ENCODE data around the gene PRPF6. TPM values are rescaled to one million over a fixed set of nuclear protein-coding genes. Genes with fewer than 3 reads are reported as not detected.

The PRPF6 gene
- total RNA-seq, 1 experiment from 2014 or later = 88.4 TPM

DNA sequence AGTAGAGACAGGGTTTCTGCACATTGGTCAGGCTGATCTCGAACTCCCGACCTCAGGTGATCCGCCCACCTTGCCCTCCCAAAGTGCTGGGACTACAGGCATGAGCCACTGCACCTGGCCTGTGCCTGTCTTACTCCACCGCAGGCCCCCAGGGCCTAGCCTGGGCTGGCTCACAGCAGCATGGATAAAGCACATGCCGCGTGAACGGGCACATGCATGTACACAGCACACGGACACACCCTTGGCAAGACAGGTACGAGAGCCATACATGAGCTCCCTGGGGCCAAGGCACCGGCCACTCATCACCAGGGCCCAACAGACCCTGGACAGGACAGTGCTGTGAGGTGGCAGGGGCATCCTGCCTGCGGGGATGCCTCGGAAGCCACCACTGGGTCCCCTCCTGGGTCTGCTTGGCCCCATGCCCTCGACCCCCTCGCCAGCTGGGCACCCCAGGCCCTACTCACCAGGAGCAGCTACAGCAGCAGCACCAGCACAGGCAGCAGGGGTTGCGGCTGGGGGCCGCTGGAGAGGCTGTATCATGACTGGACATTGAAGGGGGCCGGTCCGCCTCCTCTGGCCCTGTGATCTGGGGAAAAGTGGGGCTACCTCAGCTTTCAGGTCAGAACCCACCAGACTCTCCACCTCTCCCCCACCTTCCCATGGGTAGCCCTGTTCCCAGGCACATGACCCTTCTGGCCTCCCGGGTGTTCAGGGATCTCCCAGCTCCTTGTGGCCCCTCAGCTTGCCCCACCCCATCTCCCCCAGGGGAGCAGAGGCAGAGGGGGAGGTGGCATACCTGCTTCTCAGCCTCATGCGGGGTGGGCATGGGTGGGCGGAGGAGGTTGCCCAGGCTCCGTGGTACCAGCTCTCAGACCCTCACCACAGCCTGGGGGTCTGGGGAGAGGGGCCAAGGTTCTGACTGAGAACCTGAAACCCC is 95.4 kb downstream of the PRPF6 start:
- Histone ChIP-seq H3K36me3 (ENCODE audit: control insufficient read depth, insufficient read depth, low read length) (no peaks in the 10 kb centered on the region), H3K4me3 (ENCODE audit: low read depth in 2 of 2, low read length in 2 of 2) (no peak overlapping the region), H3K27me3 (ENCODE audit: control insufficient read depth, insufficient read depth, low read length) (no peaks in the 10 kb centered on the region), H3K27ac (ENCODE audit: low read length) (no peak overlapping the region), H3K4me1 (ENCODE audit: control insufficient read depth, insufficient read depth, low read length) (peaks cover 18% of the 10 kb centered on the region), H3K9me3 (ENCODE audit: control insufficient read depth, insufficient read depth, low read depth, low read length) (no peaks in the 10 kb centered on the region)
- TF ChIP-seq, protein P1, sequence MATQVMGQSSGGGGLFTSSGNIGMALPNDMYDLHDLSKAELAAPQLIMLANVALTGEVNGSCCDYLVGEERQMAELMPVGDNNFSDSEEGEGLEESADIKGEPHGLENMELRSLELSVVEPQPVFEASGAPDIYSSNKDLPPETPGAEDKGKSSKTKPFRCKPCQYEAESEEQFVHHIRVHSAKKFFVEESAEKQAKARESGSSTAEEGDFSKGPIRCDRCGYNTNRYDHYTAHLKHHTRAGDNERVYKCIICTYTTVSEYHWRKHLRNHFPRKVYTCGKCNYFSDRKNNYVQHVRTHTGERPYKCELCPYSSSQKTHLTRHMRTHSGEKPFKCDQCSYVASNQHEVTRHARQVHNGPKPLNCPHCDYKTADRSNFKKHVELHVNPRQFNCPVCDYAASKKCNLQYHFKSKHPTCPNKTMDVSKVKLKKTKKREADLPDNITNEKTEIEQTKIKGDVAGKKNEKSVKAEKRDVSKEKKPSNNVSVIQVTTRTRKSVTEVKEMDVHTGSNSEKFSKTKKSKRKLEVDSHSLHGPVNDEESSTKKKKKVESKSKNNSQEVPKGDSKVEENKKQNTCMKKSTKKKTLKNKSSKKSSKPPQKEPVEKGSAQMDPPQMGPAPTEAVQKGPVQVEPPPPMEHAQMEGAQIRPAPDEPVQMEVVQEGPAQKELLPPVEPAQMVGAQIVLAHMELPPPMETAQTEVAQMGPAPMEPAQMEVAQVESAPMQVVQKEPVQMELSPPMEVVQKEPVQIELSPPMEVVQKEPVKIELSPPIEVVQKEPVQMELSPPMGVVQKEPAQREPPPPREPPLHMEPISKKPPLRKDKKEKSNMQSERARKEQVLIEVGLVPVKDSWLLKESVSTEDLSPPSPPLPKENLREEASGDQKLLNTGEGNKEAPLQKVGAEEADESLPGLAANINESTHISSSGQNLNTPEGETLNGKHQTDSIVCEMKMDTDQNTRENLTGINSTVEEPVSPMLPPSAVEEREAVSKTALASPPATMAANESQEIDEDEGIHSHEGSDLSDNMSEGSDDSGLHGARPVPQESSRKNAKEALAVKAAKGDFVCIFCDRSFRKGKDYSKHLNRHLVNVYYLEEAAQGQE (IDR thresholded peaks at IDR 0.05; ENCODE audit: insufficient read depth in 1 of 2, low read depth in 2 of 2, low read length in 1 of 2) = no peak
- ChIA-PET CTCF (no interaction called here), POLR2A (no interaction called here)
- intact Hi-C loops (cut with micrococcal nuclease; ENCODE audit: unreplicated experiment) (no loop called here), in situ Hi-C loops (cut with HindIII; ENCODE audit: low pct_unique_long_range_greater_than_20kb, low sequenced_read_pairs) (no loop called here)
- DNase-seq (ENCODE audit: low read depth, low spot score) = no peak
- ATAC-seq = no peak
- BruUV-seq (replicated peaks) = no TSS peak

DNA sequence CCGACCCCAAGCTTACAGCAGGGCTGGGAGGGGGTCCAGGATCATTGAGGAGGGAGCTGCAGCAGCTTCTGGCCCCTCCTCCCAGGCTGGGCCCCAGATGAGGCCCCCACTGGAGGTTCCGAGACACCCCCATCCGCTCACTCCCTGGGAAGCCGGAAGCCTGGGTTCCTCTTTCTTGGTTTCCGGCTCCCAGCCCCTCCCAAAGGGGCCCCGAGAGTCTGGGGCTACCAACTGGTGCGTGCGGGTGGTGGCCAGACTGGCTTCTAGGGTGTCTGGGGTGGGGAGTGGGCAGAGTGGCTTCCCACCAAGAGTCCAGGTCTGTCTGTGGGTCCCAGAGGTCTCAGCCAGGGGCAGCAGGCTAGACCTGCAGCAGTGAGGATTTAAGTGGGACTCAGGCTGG is 96.2 kb downstream of the PRPF6 start:
- no peak overlapping the region for H3K27ac ChIP-seq (ENCODE audit: low read length)
- in situ Hi-C loops (cut with HindIII; ENCODE audit: low pct_unique_long_range_greater_than_20kb, low sequenced_read_pairs) = no loop called here
- intact Hi-C loops (cut with micrococcal nuclease; ENCODE audit: unreplicated experiment) = no loop called here
- TF ChIP-seq POLR2AphosphoS5 (IDR thresholded peaks at IDR 0.05; ENCODE audit: low read depth, low read length) = no peak
- TF ChIP-seq, protein P1 (IDR thresholded peaks at IDR 0.05; ENCODE audit: insufficient read depth in 1 of 2, low read depth in 2 of 2, low read length in 1 of 2) = no peak
- peaks cover 17% of the 10 kb centered on the region for H3K4me1 ChIP-seq (ENCODE audit: control insufficient read depth, insufficient read depth, low read length)
- ChIA-PET POLR2A (no interaction called here), CTCF (no interaction called here)
- no peaks in the 10 kb centered on the region for H3K36me3 ChIP-seq (ENCODE audit: control insufficient read depth, insufficient read depth, low read length)
- no peaks in the 10 kb centered on the region for H3K9me3 ChIP-seq (ENCODE audit: control insufficient read depth, insufficient read depth, low read depth, low read length)
- DNase-seq (ENCODE audit: low read depth, low spot score) (no peak), ATAC-seq (no peak)
- H3K4me3 ChIP-seq (ENCODE audit: low read depth in 2 of 2, low read length in 2 of 2) = no peak overlapping the region
- H3K27me3 ChIP-seq (ENCODE audit: control insufficient read depth, insufficient read depth, low read length) = no peaks in the 10 kb centered on the region
- no TSS peak for BruUV-seq (replicated peaks)

DNA sequence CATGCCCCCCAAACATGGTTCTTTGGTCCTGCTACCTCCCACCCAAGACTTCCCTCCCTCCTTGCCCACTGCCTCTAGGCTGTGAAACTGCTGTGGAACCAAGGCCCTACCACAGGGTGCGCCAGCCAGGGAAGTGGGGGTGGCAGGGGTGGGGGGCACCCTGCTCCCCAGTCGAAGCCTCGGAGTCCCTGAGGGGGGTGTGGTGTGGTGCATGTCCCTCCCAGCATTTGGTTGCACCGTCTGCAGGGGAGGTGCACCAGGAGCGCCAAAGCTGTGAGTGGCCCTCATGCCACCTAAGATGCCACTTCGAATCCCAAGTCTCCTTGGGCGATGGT is 96.6 kb downstream of the PRPF6 start:
- TF ChIP-seq, protein P1 (IDR thresholded peaks at IDR 0.05; ENCODE audit: insufficient read depth in 1 of 2, low read depth in 2 of 2, low read length in 1 of 2) = no peak
- no peak for TF ChIP-seq SIN3A (IDR thresholded peaks at IDR 0.05; ENCODE audit: borderline replicate concordance, insufficient read depth, low read depth, low read length)
- TF ChIP-seq, protein P2, sequence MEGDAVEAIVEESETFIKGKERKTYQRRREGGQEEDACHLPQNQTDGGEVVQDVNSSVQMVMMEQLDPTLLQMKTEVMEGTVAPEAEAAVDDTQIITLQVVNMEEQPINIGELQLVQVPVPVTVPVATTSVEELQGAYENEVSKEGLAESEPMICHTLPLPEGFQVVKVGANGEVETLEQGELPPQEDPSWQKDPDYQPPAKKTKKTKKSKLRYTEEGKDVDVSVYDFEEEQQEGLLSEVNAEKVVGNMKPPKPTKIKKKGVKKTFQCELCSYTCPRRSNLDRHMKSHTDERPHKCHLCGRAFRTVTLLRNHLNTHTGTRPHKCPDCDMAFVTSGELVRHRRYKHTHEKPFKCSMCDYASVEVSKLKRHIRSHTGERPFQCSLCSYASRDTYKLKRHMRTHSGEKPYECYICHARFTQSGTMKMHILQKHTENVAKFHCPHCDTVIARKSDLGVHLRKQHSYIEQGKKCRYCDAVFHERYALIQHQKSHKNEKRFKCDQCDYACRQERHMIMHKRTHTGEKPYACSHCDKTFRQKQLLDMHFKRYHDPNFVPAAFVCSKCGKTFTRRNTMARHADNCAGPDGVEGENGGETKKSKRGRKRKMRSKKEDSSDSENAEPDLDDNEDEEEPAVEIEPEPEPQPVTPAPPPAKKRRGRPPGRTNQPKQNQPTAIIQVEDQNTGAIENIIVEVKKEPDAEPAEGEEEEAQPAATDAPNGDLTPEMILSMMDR (IDR thresholded peaks at IDR 0.05) = no peak
- no peak for TF ChIP-seq TCF7L2 (IDR thresholded peaks at IDR 0.05; ENCODE audit: low read depth, low read length)
- no peak for TF ChIP-seq POLR2AphosphoS5 (IDR thresholded peaks at IDR 0.05; ENCODE audit: low read depth, low read length)
- DNase-seq (ENCODE audit: low read depth, low spot score) (no peak), ATAC-seq (no peak)
- no peak overlapping the region for H3K4me3 ChIP-seq (ENCODE audit: low read depth in 2 of 2, low read length in 2 of 2)
- in situ Hi-C loops (cut with HindIII; ENCODE audit: low pct_unique_long_range_greater_than_20kb, low sequenced_read_pairs) (no loop called here), intact Hi-C loops (cut with micrococcal nuclease; ENCODE audit: unreplicated experiment) (no loop called here)
- POLR2A ChIA-PET = interaction anchor here (1.0 kb wide), 1 partner anchor 97 kb away, joined by 4 read pairs; the partner anchor contains the start of gene PRPF6
- no peaks in the 10 kb centered on the region for H3K27me3 ChIP-seq (ENCODE audit: control insufficient read depth, insufficient read depth, low read length)
- H3K27ac ChIP-seq (ENCODE audit: low read length) = no peak overlapping the region
- peaks cover 21% of the 10 kb centered on the region for H3K4me1 ChIP-seq (ENCODE audit: control insufficient read depth, insufficient read depth, low read length)
- no peaks in the 10 kb centered on the region for H3K9me3 ChIP-seq (ENCODE audit: control insufficient read depth, insufficient read depth, low read depth, low read length)
- CTCF ChIA-PET = no interaction called here
- H3K36me3 ChIP-seq (ENCODE audit: control insufficient read depth, insufficient read depth, low read length) = no peaks in the 10 kb centered on the region
- BruUV-seq (replicated peaks) = no TSS peak
